Fibroblast of pulmonary artery (primary cell): ENCODE data around the gene FBXW11.

Experiments used
- DNase-seq: peaks from one replicate; pipeline ENCODE4 v3.0.0-alpha.2; 2010; ENCODE audit warnings: low read depth
- H3K4me3 ChIP-seq: replicated peaks from 2 replicates; pipeline ENCODE4 v1.5.1; 2011; ENCODE audit warnings: low read depth, mild to moderate bottlenecking, control low read depth, low read length, moderate library complexity
- CTCF ChIP-seq: IDR thresholded peaks from 2 replicates; pipeline ENCODE4 v1.5.1; 2011; ENCODE audit warnings: mild to moderate bottlenecking, control low read depth, low read length, inconsistent platforms; ENCODE audit errors: missing control alignments

The FBXW11 gene

GRCh38 chr5:171999877-172000276 lies 6.6 kb downstream of the FBXW11 start:
- H3K4me3 ChIP-seq = no peak overlapping the region
- DNase-seq = no peak
- TF ChIP-seq CTCF = no peak

GRCh38 chr5:171999100-171999499 lies 7.3 kb downstream of the FBXW11 start:
- no peak for TF ChIP-seq CTCF
- H3K4me3 ChIP-seq = no peak overlapping the region
- no peak for DNase-seq

GRCh38 chr5:171997011-171997410 lies 9.4 kb downstream of the FBXW11 start:
- DNase-seq = no peak
- no peak for TF ChIP-seq CTCF
- no peak overlapping the region for H3K4me3 ChIP-seq

- no peak overlapping the region for H3K4me3 ChIP-seq
- DNase-seq = no peak
- no peak for TF ChIP-seq CTCF
These were observed 13.6 kb downstream of the FBXW11 start for GRCh38 chr5:171992813-171993212.

- DNase-seq = no peak
- H3K4me3 ChIP-seq = no peak overlapping the region
- no peak for TF ChIP-seq CTCF
These were observed 14.1 kb downstream of the FBXW11 start for GRCh38 chr5:171992305-171992704.

- no peak for TF ChIP-seq CTCF
- H3K4me3 ChIP-seq = no peak overlapping the region
- no peak for DNase-seq
These were observed 15.8 kb downstream of the FBXW11 start for GRCh38 chr5:171990713-171991015.

GRCh38 chr5:171989946-171990712 lies 16.3 kb downstream of the FBXW11 start:
- DNase-seq = no peak
- H3K4me3 ChIP-seq = no peak overlapping the region
- no peak for TF ChIP-seq CTCF
